NT2/D1 (cell line): ENCODE data around the gene ARHGAP24.
A peak's percentile ranks its signal among the peaks of the same experiment; 100 is the strongest.

Experiments used
- DNase-seq: peaks from one replicate; pipeline ENCODE4 v3.0.0-alpha.2; 2011; ENCODE audit warnings: low read depth, low spot score
- H3K27me3 ChIP-seq: 2 replicates; pipeline ENCODE4 v1.6.0; 2011; ENCODE audit warnings: mild to moderate bottlenecking; ENCODE audit not compliant: insufficient read length, insufficient read depth
- H3K36me3 ChIP-seq: 2 replicates; pipeline ENCODE4 v1.6.1; 2011; ENCODE audit warnings: mild to moderate bottlenecking, low read length, mixed read lengths; ENCODE audit not compliant: insufficient read depth, insufficient read length
- H3K4me1 ChIP-seq: 2 replicates; pipeline ENCODE4 v1.5.1; 2011; ENCODE audit not compliant: insufficient read depth, insufficient read length
- H3K4me3 ChIP-seq: 2 replicates; pipeline ENCODE4 v1.5.1; 2011; ENCODE audit warnings: low read depth; ENCODE audit not compliant: insufficient read length
- H3K9ac ChIP-seq: 2 replicates; pipeline ENCODE4 v1.6.0; 2011; ENCODE audit warnings: low read depth; ENCODE audit not compliant: insufficient read length
- H3K9me3 ChIP-seq: 2 replicates; pipeline ENCODE4 v1.5.1; 2011; ENCODE audit warnings: mild to moderate bottlenecking, low read length; ENCODE audit not compliant: insufficient read depth
- SUZ12 ChIP-seq: IDR thresholded peaks from 2 replicates; pipeline ENCODE4 v1.6.1; 2011; ENCODE audit not compliant: insufficient read length, insufficient read depth; ENCODE audit errors: extremely low read depth
- YY1 ChIP-seq: IDR thresholded peaks from 2 replicates; pipeline ENCODE4 v1.6.1; 2011; ENCODE audit not compliant: insufficient read length, insufficient read depth
- ZNF274 ChIP-seq: IDR thresholded peaks from 2 replicates; pipeline ENCODE4 v1.6.1; 2011; ENCODE audit warnings: mild to moderate bottlenecking, low read depth, low read length

Gene ARHGAP24

GRCh38 chr4:85474818-85475630 lies at the start of gene ARHGAP24:
Gene ARHGAP24, plus strand, starts transcription at chr4:85475150.
- Histone ChIP-seq H3K36me3 (no peaks in the 10 kb centered on the region), H3K9me3 (no peaks in the 10 kb centered on the region), H3K9ac (peak within 1 kb of the TSS; percentile 75), H3K4me3 (peak within 1 kb of the TSS; percentile 50), H3K27me3 (no peaks in the 10 kb centered on the region), H3K4me1 (no peaks in the 10 kb centered on the region)
- TF ChIP-seq SUZ12 (no peak), YY1 (no peak), ZNF274 (no peak)
- DNase-seq, result peak; percentile 44

GRCh38 chr4:85426366-85426765 lies 48.6 kb upstream of the ARHGAP24 start:
- no peak for TF ChIP-seq ZNF274
- no peak for TF ChIP-seq YY1
- TF ChIP-seq SUZ12, result no peak
- no peaks in the 10 kb centered on the region for H3K4me1 ChIP-seq
- H3K4me3 ChIP-seq, result no peak overlapping the region
- H3K9me3 ChIP-seq, result no peaks in the 10 kb centered on the region
- H3K9ac ChIP-seq, result no peak overlapping the region
- no peaks in the 10 kb centered on the region for H3K27me3 ChIP-seq
- no peak for DNase-seq
- H3K36me3 ChIP-seq, result no peaks in the 10 kb centered on the region

- no peaks in the 10 kb centered on the region for H3K9me3 ChIP-seq
- TF ChIP-seq SUZ12 (no peak), ZNF274 (no peak), YY1 (no peak)
- no peak overlapping the region for H3K9ac ChIP-seq
- DNase-seq, result no peak
- H3K27me3 ChIP-seq, result no peaks in the 10 kb centered on the region
- H3K36me3 ChIP-seq, result no peaks in the 10 kb centered on the region
- no peaks in the 10 kb centered on the region for H3K4me1 ChIP-seq
- H3K4me3 ChIP-seq, result no peak overlapping the region
Measured at GRCh38 chr4:85427123-85427522, 47.8 kb upstream of the ARHGAP24 start.

- Histone ChIP-seq H3K27me3 (no peaks in the 10 kb centered on the region), H3K9me3 (no peaks in the 10 kb centered on the region), H3K9ac (no peak overlapping the region), H3K4me3 (no peak overlapping the region), H3K36me3 (no peaks in the 10 kb centered on the region), H3K4me1 (no peaks in the 10 kb centered on the region)
- TF ChIP-seq ZNF274 (no peak), SUZ12 (no peak), YY1 (no peak)
- no peak for DNase-seq
Measured at GRCh38 chr4:85430226-85430625, 44.7 kb upstream of the ARHGAP24 start.

GRCh38 chr4:85430697-85431096 lies 44.3 kb upstream of the ARHGAP24 start:
- H3K9me3 ChIP-seq, result no peaks in the 10 kb centered on the region
- H3K27me3 ChIP-seq, result no peaks in the 10 kb centered on the region
- no peaks in the 10 kb centered on the region for H3K36me3 ChIP-seq
- no peak for DNase-seq
- H3K9ac ChIP-seq, result no peak overlapping the region
- TF ChIP-seq YY1 (no peak), ZNF274 (no peak), SUZ12 (no peak)
- H3K4me1 ChIP-seq, result no peaks in the 10 kb centered on the region
- H3K4me3 ChIP-seq, result no peak overlapping the region

GRCh38 chr4:85431156-85431555 lies 43.8 kb upstream of the ARHGAP24 start:
- Histone ChIP-seq H3K36me3 (no peaks in the 10 kb centered on the region), H3K27me3 (no peaks in the 10 kb centered on the region), H3K4me3 (no peak overlapping the region), H3K9ac (no peak overlapping the region), H3K9me3 (no peaks in the 10 kb centered on the region), H3K4me1 (no peaks in the 10 kb centered on the region)
- TF ChIP-seq SUZ12, result no peak
- no peak for TF ChIP-seq YY1
- TF ChIP-seq ZNF274, result no peak
- no peak for DNase-seq

GRCh38 chr4:85431881-85432485 lies 43.0 kb upstream of the ARHGAP24 start:
- no peak for DNase-seq
- Histone ChIP-seq H3K36me3 (no peaks in the 10 kb centered on the region), H3K27me3 (no peaks in the 10 kb centered on the region), H3K4me1 (no peaks in the 10 kb centered on the region), H3K9ac (no peak overlapping the region), H3K4me3 (no peak overlapping the region), H3K9me3 (no peaks in the 10 kb centered on the region)
- TF ChIP-seq YY1, result no peak
- TF ChIP-seq SUZ12, result no peak
- no peak for TF ChIP-seq ZNF274
